ENCODE results near the gene SCG3. TPM values are rescaled to one million over a fixed set of nuclear protein-coding genes. Genes with fewer than 3 reads are reported as not detected.

SCG3 gene
- total and polyA plus RNA-seq, 4 donors: 0.14 to 1.3 (median 0.26) TPM

GRCh38 chr15:51714162-51714561, 32.9 kb downstream of the SCG3 start:
- DNase-seq: no peak
- no peak for ATAC-seq (ENCODE audit: insufficient read depth, low FRiP score)
- Histone ChIP-seq H3K4me1 (ENCODE audit: control insufficient read depth in 5 of 5, insufficient read depth in 5 of 5, low read length in 5 of 5) (peaks cover 0 to under 1% (median 0%) of the 10 kb centered on the region in 5 donors), H3K9me3 (ENCODE audit: control insufficient read depth in 4 of 4, insufficient read depth in 3 of 4, low read length in 3 of 4) (no peaks in the 10 kb centered on the region), H3K27me3 (ENCODE audit: control insufficient read depth in 3 of 3, insufficient read depth in 3 of 3, low read length in 2 of 3) (no peaks in the 10 kb centered on the region), H3K4me3 (no peak overlapping the region), H3K36me3 (ENCODE audit: control insufficient read depth in 4 of 4, insufficient read depth in 4 of 4, low read length in 4 of 4) (no peaks in the 10 kb centered on the region), H3K27ac (ENCODE audit: low read depth in 1 of 2, low read length in 1 of 2) (no peak overlapping the region), H3K9ac (ENCODE audit: insufficient read depth in 1 of 2, low read length in 2 of 2) (no peak overlapping the region)
- TF ChIP-seq CTCF (IDR thresholded peaks at IDR 0.05; ENCODE audit: control extremely low read depth, extremely low read depth): no peak
- 79 to 81% methylated on average over 1 of the region's 1 CpG for WGBS, 2 donors

DNA sequence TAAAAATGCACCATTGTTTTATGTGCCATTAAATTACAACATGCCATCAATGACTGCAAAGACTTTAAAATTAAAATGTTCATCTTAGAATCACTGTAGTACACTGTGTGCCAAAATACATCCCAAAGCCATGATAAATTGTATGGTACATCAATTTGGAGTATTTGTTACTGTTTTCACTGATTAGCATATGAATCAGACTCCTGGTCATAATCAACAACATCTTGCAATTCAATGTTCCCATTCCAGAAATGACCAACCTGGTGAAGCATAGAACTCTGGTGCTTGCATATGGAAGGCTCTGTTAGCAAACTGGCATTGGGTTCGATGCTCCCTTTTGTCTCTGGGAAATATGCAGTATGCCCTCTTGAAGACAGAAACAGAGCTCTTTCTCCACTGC, 33.6 kb downstream of the SCG3 start:
- Histone ChIP-seq H3K27ac (ENCODE audit: low read depth in 1 of 2, low read length in 1 of 2) (no peak overlapping the region), H3K4me1 (ENCODE audit: control insufficient read depth in 5 of 5, insufficient read depth in 5 of 5, low read length in 5 of 5) (no peaks in the 10 kb centered on the region), H3K9me3 (ENCODE audit: control insufficient read depth in 4 of 4, insufficient read depth in 3 of 4, low read length in 3 of 4) (no peaks in the 10 kb centered on the region), H3K9ac (ENCODE audit: insufficient read depth in 1 of 2, low read length in 2 of 2) (no peak overlapping the region), H3K27me3 (ENCODE audit: control insufficient read depth in 3 of 3, insufficient read depth in 3 of 3, low read length in 2 of 3) (no peaks in the 10 kb centered on the region), H3K4me3 (no peak overlapping the region), H3K36me3 (ENCODE audit: control insufficient read depth in 4 of 4, insufficient read depth in 4 of 4, low read length in 4 of 4) (no peaks in the 10 kb centered on the region)
- ATAC-seq (ENCODE audit: insufficient read depth, low FRiP score) (no peak), DNase-seq (no peak)
- WGBS, 2 donors: 93 to 100% methylated on average over 1 of the region's 1 CpG
- TF ChIP-seq CTCF (IDR thresholded peaks at IDR 0.05; ENCODE audit: control extremely low read depth, extremely low read depth): no peak

DNA sequence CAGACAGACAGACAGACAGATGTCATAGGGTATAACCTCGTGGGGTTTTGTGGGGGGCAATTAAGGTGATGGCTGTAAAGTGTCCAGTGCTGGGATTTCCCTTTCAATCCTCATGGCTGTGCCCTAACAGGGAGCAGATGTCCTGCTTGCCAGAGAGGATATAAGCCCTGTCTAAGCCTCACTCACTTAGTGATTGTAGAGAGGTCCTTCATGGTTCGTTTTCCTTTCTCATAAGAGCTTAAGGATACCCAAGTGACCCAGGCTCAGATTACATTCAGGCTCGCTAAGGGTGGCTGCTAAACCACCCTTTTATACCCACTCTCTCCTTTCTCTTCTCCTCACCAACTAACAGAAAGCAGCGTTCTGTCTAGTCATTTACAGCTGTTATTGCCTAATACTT, 36.9 kb downstream of the SCG3 start:
- H3K27me3 ChIP-seq (ENCODE audit: control insufficient read depth in 3 of 3, insufficient read depth in 3 of 3, low read length in 2 of 3): no peaks in the 10 kb centered on the region
- no peak for TF ChIP-seq CTCF (IDR thresholded peaks at IDR 0.05; ENCODE audit: control extremely low read depth, extremely low read depth)
- DNase-seq: no peak
- no peaks in the 10 kb centered on the region for H3K4me1 ChIP-seq (ENCODE audit: control insufficient read depth in 5 of 5, insufficient read depth in 5 of 5, low read length in 5 of 5)
- no peaks in the 10 kb centered on the region for H3K9me3 ChIP-seq (ENCODE audit: control insufficient read depth in 4 of 4, insufficient read depth in 3 of 4, low read length in 3 of 4)
- no peak overlapping the region for H3K4me3 ChIP-seq
- H3K36me3 ChIP-seq (ENCODE audit: control insufficient read depth in 4 of 4, insufficient read depth in 4 of 4, low read length in 4 of 4): peaks cover 0 to 4% (median 0%) of the 10 kb centered on the region in 4 donors
- H3K9ac ChIP-seq (ENCODE audit: insufficient read depth in 1 of 2, low read length in 2 of 2): no peak overlapping the region
- 60 to 72% methylated on average over 4 of the region's 4 CpGs for WGBS, 2 donors
- no peak for ATAC-seq (ENCODE audit: insufficient read depth, low FRiP score)
- no peak overlapping the region for H3K27ac ChIP-seq (ENCODE audit: low read depth in 1 of 2, low read length in 1 of 2)

- no peaks in the 10 kb centered on the region for H3K4me1 ChIP-seq (ENCODE audit: control insufficient read depth in 5 of 5, insufficient read depth in 5 of 5, low read length in 5 of 5)
- ATAC-seq (ENCODE audit: insufficient read depth, low FRiP score): no peak
- 78 to 86% methylated on average over 3 of the region's 3 CpGs for WGBS, 2 donors
- no peaks in the 10 kb centered on the region for H3K9me3 ChIP-seq (ENCODE audit: control insufficient read depth in 4 of 4, insufficient read depth in 3 of 4, low read length in 3 of 4)
- DNase-seq: no peak
- H3K36me3 ChIP-seq (ENCODE audit: control insufficient read depth in 4 of 4, insufficient read depth in 4 of 4, low read length in 4 of 4): peaks cover 0 to 4% (median 0%) of the 10 kb centered on the region in 4 donors
- H3K27ac ChIP-seq (ENCODE audit: low read depth in 1 of 2, low read length in 1 of 2): no peak overlapping the region
- H3K27me3 ChIP-seq (ENCODE audit: control insufficient read depth in 3 of 3, insufficient read depth in 3 of 3, low read length in 2 of 3): no peaks in the 10 kb centered on the region
- no peak overlapping the region for H3K9ac ChIP-seq (ENCODE audit: insufficient read depth in 1 of 2, low read length in 2 of 2)
- H3K4me3 ChIP-seq: no peak overlapping the region
- no peak for TF ChIP-seq CTCF (IDR thresholded peaks at IDR 0.05; ENCODE audit: control extremely low read depth, extremely low read depth)
Observed at GRCh38 chr15:51718746-51719145, 37.4 kb downstream of the SCG3 start.

Measured in lung (tissue), 12 donors.